ENCODE data around the gene EPS15. TPM values are rescaled to one million over a fixed set of nuclear protein-coding genes. Genes with fewer than 3 reads are reported as not detected.

EPS15 gene
- total RNA-seq, 1 donor from 2014 or later = 88.5 TPM

- Histone ChIP-seq H3K9me3 (no peaks in the 10 kb centered on the region), H3K4me1 (peaks cover 3% of the 10 kb centered on the region), H3K27ac (peak overlapping the region; percentile 24), H3K27me3 (peaks cover 22% of the 10 kb centered on the region), H3K36me3 (no peaks in the 10 kb centered on the region), H3K4me3 (peak overlapping the region; percentile 43)
- ATAC-seq (peak; percentile 90), DNase-seq (peak; percentile 86)
- TF ChIP-seq, protein P1, sequence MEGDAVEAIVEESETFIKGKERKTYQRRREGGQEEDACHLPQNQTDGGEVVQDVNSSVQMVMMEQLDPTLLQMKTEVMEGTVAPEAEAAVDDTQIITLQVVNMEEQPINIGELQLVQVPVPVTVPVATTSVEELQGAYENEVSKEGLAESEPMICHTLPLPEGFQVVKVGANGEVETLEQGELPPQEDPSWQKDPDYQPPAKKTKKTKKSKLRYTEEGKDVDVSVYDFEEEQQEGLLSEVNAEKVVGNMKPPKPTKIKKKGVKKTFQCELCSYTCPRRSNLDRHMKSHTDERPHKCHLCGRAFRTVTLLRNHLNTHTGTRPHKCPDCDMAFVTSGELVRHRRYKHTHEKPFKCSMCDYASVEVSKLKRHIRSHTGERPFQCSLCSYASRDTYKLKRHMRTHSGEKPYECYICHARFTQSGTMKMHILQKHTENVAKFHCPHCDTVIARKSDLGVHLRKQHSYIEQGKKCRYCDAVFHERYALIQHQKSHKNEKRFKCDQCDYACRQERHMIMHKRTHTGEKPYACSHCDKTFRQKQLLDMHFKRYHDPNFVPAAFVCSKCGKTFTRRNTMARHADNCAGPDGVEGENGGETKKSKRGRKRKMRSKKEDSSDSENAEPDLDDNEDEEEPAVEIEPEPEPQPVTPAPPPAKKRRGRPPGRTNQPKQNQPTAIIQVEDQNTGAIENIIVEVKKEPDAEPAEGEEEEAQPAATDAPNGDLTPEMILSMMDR (IDR thresholded peaks at IDR 0.05) = peak; percentile 22
- intact Hi-C loops (cut with DNase I) = no loop called here
Measured at GRCh38 chr1:51344602-51345299, 174.3 kb downstream of the EPS15 start.

GRCh38 chr1:51344276-51344601 is 174.8 kb downstream of the EPS15 start:
- DNase-seq (no peak), ATAC-seq (no peak)
- peaks cover 22% of the 10 kb centered on the region for H3K27me3 ChIP-seq
- peaks cover 3% of the 10 kb centered on the region for H3K4me1 ChIP-seq
- no peak overlapping the region for H3K27ac ChIP-seq
- peak overlapping the region; percentile 43 for H3K4me3 ChIP-seq
- no peaks in the 10 kb centered on the region for H3K9me3 ChIP-seq
- TF ChIP-seq, protein P1 (IDR thresholded peaks at IDR 0.05) = no peak
- intact Hi-C loops (cut with DNase I) = no loop called here
- H3K36me3 ChIP-seq = no peaks in the 10 kb centered on the region

DNA sequence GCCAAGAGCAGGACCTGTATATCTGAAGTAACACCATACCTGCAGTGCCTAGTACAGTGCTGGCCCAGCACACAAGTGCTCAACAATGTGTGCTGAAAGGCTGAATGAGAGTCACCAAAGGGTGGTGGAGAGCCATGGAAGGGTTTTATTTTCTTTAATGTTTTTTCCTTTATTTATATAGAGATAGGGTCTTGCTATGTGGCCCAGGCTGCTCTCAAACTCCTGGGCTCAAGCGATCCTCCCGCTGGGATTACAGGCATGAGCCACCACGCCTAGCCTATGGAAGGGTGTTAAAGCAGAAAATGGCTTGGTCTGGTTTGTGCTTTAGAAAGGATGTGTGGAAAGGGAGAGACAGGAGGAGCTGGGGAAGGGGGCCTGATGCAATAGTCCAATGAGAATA is 175.4 kb downstream of the EPS15 start:
- intact Hi-C loops (cut with DNase I) = no loop called here
- ATAC-seq = no peak
- peaks cover 22% of the 10 kb centered on the region for H3K27me3 ChIP-seq

GRCh38 chr1:51342591-51343206 is 176.4 kb downstream of the EPS15 start:
- TF ChIP-seq, protein P1 (IDR thresholded peaks at IDR 0.05) = no peak
- intact Hi-C loops (cut with DNase I) = no loop called here
- ATAC-seq (no peak), DNase-seq (no peak)
- H3K4me1 ChIP-seq = peaks cover 3% of the 10 kb centered on the region
- H3K36me3 ChIP-seq = no peaks in the 10 kb centered on the region
- H3K4me3 ChIP-seq = no peak overlapping the region
- peaks cover 22% of the 10 kb centered on the region for H3K27me3 ChIP-seq
- no peaks in the 10 kb centered on the region for H3K9me3 ChIP-seq
- H3K27ac ChIP-seq = no peak overlapping the region

More for the DNA sequence above, 175.4 kb downstream of the EPS15 start:
- no peak overlapping the region for H3K4me3 ChIP-seq
- no peak for DNase-seq
- no peaks in the 10 kb centered on the region for H3K36me3 ChIP-seq
- no peaks in the 10 kb centered on the region for H3K9me3 ChIP-seq
- TF ChIP-seq, protein P1 (IDR thresholded peaks at IDR 0.05) = no peak
- H3K4me1 ChIP-seq = peaks cover 3% of the 10 kb centered on the region
- H3K27ac ChIP-seq = no peak overlapping the region

GRCh38 chr1:51341876-51342496 is 177.1 kb downstream of the EPS15 start:
- peaks cover 22% of the 10 kb centered on the region for H3K27me3 ChIP-seq
- no peak overlapping the region for H3K27ac ChIP-seq
- TF ChIP-seq, protein P1 (IDR thresholded peaks at IDR 0.05) = no peak
- intact Hi-C loops (cut with DNase I) = no loop called here
- ATAC-seq = no peak
- no peak for DNase-seq
- H3K4me3 ChIP-seq = no peak overlapping the region
- no peaks in the 10 kb centered on the region for H3K9me3 ChIP-seq
- no peaks in the 10 kb centered on the region for H3K36me3 ChIP-seq
- H3K4me1 ChIP-seq = peaks cover 3% of the 10 kb centered on the region
